Hepatocyte (in vitro differentiated cells): ENCODE results near the gene KRTAP12-2.

Source experiments
- EZH2phosphoT487 ChIP-seq: fragments of 200-600 bp; sonication (generic); IDR thresholded peaks from one replicate; pipeline ENCODE4 v1.6.1; 2018; ENCODE audit warnings: antibody characterized with exemption, mild to moderate bottlenecking, low read depth, moderate library complexity; ENCODE audit not compliant: unreplicated experiment, severe bottlenecking
- TF ChIP-seq, protein P1 (sequence below): fragments of 200-600 bp; sonication (generic); IDR thresholded peaks from 2 replicates; pipeline ENCODE4 v1.5.1; 2016; ENCODE audit warnings: antibody characterized with exemption, mild to moderate bottlenecking; ENCODE audit not compliant: poor library complexity

DNA sequence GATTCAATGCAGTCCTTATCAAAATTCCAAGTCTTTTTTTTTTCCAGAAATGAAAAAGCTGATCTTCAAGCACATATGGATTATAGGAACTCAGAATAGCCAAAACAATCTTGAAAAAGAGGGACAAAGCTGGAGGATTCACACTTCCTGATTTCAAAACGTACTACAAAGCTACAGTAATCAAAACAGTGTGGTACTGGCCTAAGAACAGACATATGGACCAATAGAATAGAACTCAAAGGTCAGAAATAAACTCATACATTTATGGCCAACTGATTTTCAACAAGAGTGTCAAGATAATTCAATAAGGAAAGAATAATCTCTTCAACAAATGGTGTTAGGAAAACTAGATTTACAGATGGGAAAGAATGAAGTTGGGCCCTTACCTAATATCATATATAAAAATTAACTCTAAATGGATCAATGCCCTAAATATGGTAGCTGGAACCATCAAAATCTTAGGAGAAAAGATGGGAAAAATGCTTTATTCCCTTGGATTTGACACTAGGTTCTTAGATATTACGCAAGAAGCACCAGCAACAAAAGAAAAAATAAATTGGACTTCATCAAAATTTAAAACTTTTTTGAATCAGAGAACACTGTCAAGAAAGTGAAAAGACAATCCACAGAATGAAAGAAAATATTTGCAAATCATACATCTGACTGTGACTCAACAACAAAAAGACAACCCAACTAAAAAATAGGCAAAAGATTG, 26.2 kb upstream of the KRTAP12-2 start:
- TF ChIP-seq, protein P1, sequence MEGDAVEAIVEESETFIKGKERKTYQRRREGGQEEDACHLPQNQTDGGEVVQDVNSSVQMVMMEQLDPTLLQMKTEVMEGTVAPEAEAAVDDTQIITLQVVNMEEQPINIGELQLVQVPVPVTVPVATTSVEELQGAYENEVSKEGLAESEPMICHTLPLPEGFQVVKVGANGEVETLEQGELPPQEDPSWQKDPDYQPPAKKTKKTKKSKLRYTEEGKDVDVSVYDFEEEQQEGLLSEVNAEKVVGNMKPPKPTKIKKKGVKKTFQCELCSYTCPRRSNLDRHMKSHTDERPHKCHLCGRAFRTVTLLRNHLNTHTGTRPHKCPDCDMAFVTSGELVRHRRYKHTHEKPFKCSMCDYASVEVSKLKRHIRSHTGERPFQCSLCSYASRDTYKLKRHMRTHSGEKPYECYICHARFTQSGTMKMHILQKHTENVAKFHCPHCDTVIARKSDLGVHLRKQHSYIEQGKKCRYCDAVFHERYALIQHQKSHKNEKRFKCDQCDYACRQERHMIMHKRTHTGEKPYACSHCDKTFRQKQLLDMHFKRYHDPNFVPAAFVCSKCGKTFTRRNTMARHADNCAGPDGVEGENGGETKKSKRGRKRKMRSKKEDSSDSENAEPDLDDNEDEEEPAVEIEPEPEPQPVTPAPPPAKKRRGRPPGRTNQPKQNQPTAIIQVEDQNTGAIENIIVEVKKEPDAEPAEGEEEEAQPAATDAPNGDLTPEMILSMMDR, result no peak
- no peak for TF ChIP-seq EZH2phosphoT487
